ENCODE results near the gene MANEAL. TPM values are rescaled to one million over a fixed set of nuclear protein-coding genes. Genes with fewer than 3 reads are reported as not detected.

The MANEAL gene
- total RNA-seq, 5 donors from 2014 or later (not counting 1 experiment from before 2014, with no cell fraction given) = 1.0 to 4.4 (median 2.8) TPM

GRCh38 chr1:37755290-37755689 is 38.4 kb upstream of the MANEAL start:
- Mint-ChIP-seq H3K9me3 (no peaks in the 10 kb centered on the region), H3K4me1 (peaks cover 7 to 14% (median 10%) of the 10 kb centered on the region in 3 donors), H3K36me3 (no peaks in the 10 kb centered on the region), H3K27me3 (peaks cover 34 to 45% of the 10 kb centered on the region in 2 donors), H3K27ac (no peak overlapping the region), H3K4me3 (no peak overlapping the region)
- ChIA-PET CTCF (no interaction called here), POLR2A (no interaction called here)
- Histone ChIP-seq H3K27me3 (replicated peaks in 1 of 2; ENCODE audit: control insufficient read depth in 2 of 2, extremely low read depth in 1 of 2, insufficient read depth in 2 of 2, low read length in 1 of 2) (peaks cover 26 to 53% of the 10 kb centered on the region in 2 experiments), H3K4me1 (ENCODE audit: control insufficient read depth in 1 of 2, extremely low read depth in 1 of 2, insufficient read depth in 2 of 2, low read length in 2 of 2) (peaks cover 0 to 8% of the 10 kb centered on the region in 2 experiments), H3K4me3 (ENCODE audit: control insufficient read depth in 1 of 2, extremely low read depth in 1 of 2, low read length in 1 of 2) (no peak overlapping the region), H3K27ac (ENCODE audit: low read length) (no peak overlapping the region), H3K9me3 (no peaks in the 10 kb centered on the region), H3K36me3 (ENCODE audit: control insufficient read depth in 2 of 2, extremely low read depth in 1 of 2, insufficient read depth in 1 of 2, low read length in 1 of 2) (no peaks in the 10 kb centered on the region)
- no CpG with 5 or more reads among the region's 1 CpG for WGBS (ENCODE audit: insufficient coverage)
- DNase-seq (no peak), ATAC-seq (replicated peaks in 1 of 4) (no peak)

GRCh38 chr1:37755951-37756560 is 37.6 kb upstream of the MANEAL start:
- H3K4me3 ChIP-seq (ENCODE audit: control insufficient read depth in 1 of 2, extremely low read depth in 1 of 2, low read length in 1 of 2) = no peak overlapping the region
- POLR2A ChIA-PET = no interaction called here
- H3K36me3 Mint-ChIP-seq = no peaks in the 10 kb centered on the region
- peaks cover 30 to 43% of the 10 kb centered on the region in 2 donors for H3K27me3 Mint-ChIP-seq
- H3K4me3 Mint-ChIP-seq = no peak overlapping the region
- CTCF ChIA-PET = no interaction called here
- WGBS (ENCODE audit: insufficient coverage) = 75% methylated on average over 2 of the region's 4 CpGs
- H3K4me1 Mint-ChIP-seq = peaks cover 7 to 14% (median 10%) of the 10 kb centered on the region in 3 donors
- H3K4me1 ChIP-seq (ENCODE audit: control insufficient read depth in 1 of 2, extremely low read depth in 1 of 2, insufficient read depth in 2 of 2, low read length in 2 of 2) = peaks cover 0 to 8% of the 10 kb centered on the region in 2 experiments
- H3K9me3 ChIP-seq = no peaks in the 10 kb centered on the region
- DNase-seq (no peak), ATAC-seq (replicated peaks in 1 of 4) (no peak)
- peaks cover 26 to 53% of the 10 kb centered on the region in 2 experiments for H3K27me3 ChIP-seq (replicated peaks in 1 of 2; ENCODE audit: control insufficient read depth in 2 of 2, extremely low read depth in 1 of 2, insufficient read depth in 2 of 2, low read length in 1 of 2)
- no peaks in the 10 kb centered on the region for H3K36me3 ChIP-seq (ENCODE audit: control insufficient read depth in 2 of 2, extremely low read depth in 1 of 2, insufficient read depth in 1 of 2, low read length in 1 of 2)
- H3K9me3 Mint-ChIP-seq = no peaks in the 10 kb centered on the region
- H3K27ac ChIP-seq (ENCODE audit: low read length) = no peak overlapping the region
- H3K27ac Mint-ChIP-seq = no peak overlapping the region

GRCh38 chr1:37759451-37759850 is 34.2 kb upstream of the MANEAL start:
- no peak for ATAC-seq (replicated peaks in 1 of 4)
- CTCF ChIA-PET = no interaction called here

GRCh38 chr1:37761416-37762095 is 32.1 kb upstream of the MANEAL start:
- H3K27me3 Mint-ChIP-seq = peaks cover 39 to 49% of the 10 kb centered on the region in 2 donors

More at GRCh38 chr1:37759451-37759850, 34.2 kb upstream of the MANEAL start:
- POLR2A ChIA-PET = no interaction called here
- H3K36me3 ChIP-seq (ENCODE audit: control insufficient read depth in 2 of 2, extremely low read depth in 1 of 2, insufficient read depth in 1 of 2, low read length in 1 of 2) = no peaks in the 10 kb centered on the region
- Mint-ChIP-seq H3K27me3 (peaks cover 30 to 46% of the 10 kb centered on the region in 2 donors), H3K4me1 (peaks cover under 1 to 2% (median 2%) of the 10 kb centered on the region in 3 donors), H3K27ac (no peak overlapping the region), H3K36me3 (no peaks in the 10 kb centered on the region), H3K4me3 (no peak overlapping the region), H3K9me3 (peaks cover 0 to under 1% (median 0%) of the 10 kb centered on the region in 3 donors)
- no peak overlapping the region for H3K4me3 ChIP-seq (ENCODE audit: control insufficient read depth in 1 of 2, extremely low read depth in 1 of 2, low read length in 1 of 2)
- no peaks in the 10 kb centered on the region for H3K9me3 ChIP-seq
- 60% methylated on average over 1 of the region's 2 CpGs for WGBS (ENCODE audit: insufficient coverage)
- no peaks in the 10 kb centered on the region for H3K4me1 ChIP-seq (ENCODE audit: control insufficient read depth in 1 of 2, extremely low read depth in 1 of 2, insufficient read depth in 2 of 2, low read length in 2 of 2)
- H3K27ac ChIP-seq (ENCODE audit: low read length) = no peak overlapping the region
- H3K27me3 ChIP-seq (replicated peaks in 1 of 2; ENCODE audit: control insufficient read depth in 2 of 2, extremely low read depth in 1 of 2, insufficient read depth in 2 of 2, low read length in 1 of 2) = peaks cover 24 to 49% of the 10 kb centered on the region in 2 experiments
- no peak for DNase-seq

GRCh38 chr1:37762516-37762915 is 31.1 kb upstream of the MANEAL start:
- Mint-ChIP-seq H3K27ac (peak overlapping the region in 1 of 2 donors; percentile 16), H3K27me3 (peaks cover 41 to 56% of the 10 kb centered on the region in 2 donors), H3K9me3 (peaks cover 0 to 4% (median 0%) of the 10 kb centered on the region in 3 donors), H3K4me3 (no peak overlapping the region), H3K4me1 (peaks cover 16 to 20% (median 18%) of the 10 kb centered on the region in 3 donors), H3K36me3 (no peaks in the 10 kb centered on the region)
- POLR2A ChIA-PET = interaction anchor here in 1 of 2 donors (0.7 kb wide), 1 partner anchor 169 kb away, joined by 9 read pairs; no protein-coding TSS in a partner anchor
- H3K36me3 ChIP-seq (ENCODE audit: control insufficient read depth in 2 of 2, extremely low read depth in 1 of 2, insufficient read depth in 1 of 2, low read length in 1 of 2) = no peaks in the 10 kb centered on the region
- CTCF ChIA-PET = no interaction called here
- no peaks in the 10 kb centered on the region for H3K9me3 ChIP-seq
- peaks cover 24 to 58% of the 10 kb centered on the region in 2 experiments for H3K27me3 ChIP-seq (replicated peaks in 1 of 2; ENCODE audit: control insufficient read depth in 2 of 2, extremely low read depth in 1 of 2, insufficient read depth in 2 of 2, low read length in 1 of 2)
- no peak for DNase-seq
- no peak overlapping the region for H3K27ac ChIP-seq (ENCODE audit: low read length)
- 14% methylated on average over 1 of the region's 2 CpGs for WGBS (ENCODE audit: insufficient coverage)
- no peak overlapping the region for H3K4me3 ChIP-seq (ENCODE audit: control insufficient read depth in 1 of 2, extremely low read depth in 1 of 2, low read length in 1 of 2)
- no peak for ATAC-seq (replicated peaks in 1 of 4)
- peaks cover 0 to 19% of the 10 kb centered on the region in 2 experiments for H3K4me1 ChIP-seq (ENCODE audit: control insufficient read depth in 1 of 2, extremely low read depth in 1 of 2, insufficient read depth in 2 of 2, low read length in 2 of 2)

More at GRCh38 chr1:37761416-37762095, 32.1 kb upstream of the MANEAL start:
- CTCF ChIA-PET = no interaction called here
- no peaks in the 10 kb centered on the region for H3K36me3 ChIP-seq (ENCODE audit: control insufficient read depth in 2 of 2, extremely low read depth in 1 of 2, insufficient read depth in 1 of 2, low read length in 1 of 2)
- no peaks in the 10 kb centered on the region for H3K9me3 ChIP-seq
- no peak overlapping the region for H3K4me3 ChIP-seq (ENCODE audit: control insufficient read depth in 1 of 2, extremely low read depth in 1 of 2, low read length in 1 of 2)
- ATAC-seq (replicated peaks in 1 of 4) (no peak), DNase-seq (no peak)
- H3K4me1 ChIP-seq (ENCODE audit: control insufficient read depth in 1 of 2, extremely low read depth in 1 of 2, insufficient read depth in 2 of 2, low read length in 2 of 2) = peaks cover 0 to 19% of the 10 kb centered on the region in 2 experiments
- H3K27ac Mint-ChIP-seq = no peak overlapping the region
- 69% methylated on average over 67 of the region's 68 CpGs for WGBS (ENCODE audit: insufficient coverage)
- no peak overlapping the region for H3K27ac ChIP-seq (ENCODE audit: low read length)
- POLR2A ChIA-PET = no interaction called here
- no peak overlapping the region for H3K4me3 Mint-ChIP-seq
- no peaks in the 10 kb centered on the region for H3K36me3 Mint-ChIP-seq
- peaks cover 0 to 4% (median 0%) of the 10 kb centered on the region in 3 donors for H3K9me3 Mint-ChIP-seq
- peaks cover 13 to 18% (median 18%) of the 10 kb centered on the region in 3 donors for H3K4me1 Mint-ChIP-seq
- peaks cover 18 to 53% of the 10 kb centered on the region in 2 experiments for H3K27me3 ChIP-seq (replicated peaks in 1 of 2; ENCODE audit: control insufficient read depth in 2 of 2, extremely low read depth in 1 of 2, insufficient read depth in 2 of 2, low read length in 1 of 2)

GRCh38 chr1:37763791-37764413 is 29.7 kb upstream of the MANEAL start:
- H3K27me3 Mint-ChIP-seq = peaks cover 52 to 69% of the 10 kb centered on the region in 2 donors
- ChIA-PET POLR2A (no interaction called here), CTCF (no interaction called here)
- Histone ChIP-seq H3K9me3 (no peaks in the 10 kb centered on the region), H3K4me3 (ENCODE audit: control insufficient read depth in 1 of 2, extremely low read depth in 1 of 2, low read length in 1 of 2) (peak overlapping the region in 1 of 2 donors; percentile 23), H3K27me3 (replicated peaks in 1 of 2; ENCODE audit: control insufficient read depth in 2 of 2, extremely low read depth in 1 of 2, insufficient read depth in 2 of 2, low read length in 1 of 2) (peaks cover 28 to 64% of the 10 kb centered on the region in 2 experiments), H3K36me3 (ENCODE audit: control insufficient read depth in 2 of 2, extremely low read depth in 1 of 2, insufficient read depth in 1 of 2, low read length in 1 of 2) (no peaks in the 10 kb centered on the region), H3K27ac (ENCODE audit: low read length) (no peak overlapping the region), H3K4me1 (ENCODE audit: control insufficient read depth in 1 of 2, extremely low read depth in 1 of 2, insufficient read depth in 2 of 2, low read length in 2 of 2) (peaks cover 0 to 19% of the 10 kb centered on the region in 2 experiments)
- peaks cover 0 to 4% (median 0%) of the 10 kb centered on the region in 3 donors for H3K9me3 Mint-ChIP-seq
- H3K27ac Mint-ChIP-seq = no peak overlapping the region
- H3K36me3 Mint-ChIP-seq = no peaks in the 10 kb centered on the region
- H3K4me1 Mint-ChIP-seq = peaks cover 16 to 20% (median 18%) of the 10 kb centered on the region in 3 donors
- no peak for ATAC-seq (replicated peaks in 1 of 4)
- WGBS (ENCODE audit: insufficient coverage) = 30% methylated on average over 24 of the region's 25 CpGs
- no peak for DNase-seq
- no peak overlapping the region for H3K4me3 Mint-ChIP-seq
